ENCODE results near the gene ASS1.

DNA sequence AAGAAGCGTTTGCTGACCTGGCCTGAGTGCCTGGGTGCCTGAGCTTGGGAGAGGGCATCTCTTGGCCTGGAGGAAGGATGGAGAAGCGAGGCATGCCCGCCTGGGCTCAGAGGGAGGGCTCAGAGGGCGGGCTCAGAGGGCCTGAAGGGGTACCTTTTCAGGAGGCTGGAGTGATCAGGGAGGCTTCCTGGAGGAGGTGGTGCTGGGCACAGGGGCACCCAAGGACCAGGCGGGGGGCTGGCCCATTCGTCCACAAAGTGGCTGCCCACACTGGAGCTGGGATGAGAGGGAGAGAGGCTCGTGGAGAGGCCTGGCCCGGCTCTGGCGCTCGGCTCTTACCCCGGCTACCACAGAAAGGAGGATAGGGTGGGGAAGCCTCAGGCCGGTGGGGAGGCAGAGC lies 32.8 kb downstream of the ASS1 start:
- TF ChIP-seq, protein P1, sequence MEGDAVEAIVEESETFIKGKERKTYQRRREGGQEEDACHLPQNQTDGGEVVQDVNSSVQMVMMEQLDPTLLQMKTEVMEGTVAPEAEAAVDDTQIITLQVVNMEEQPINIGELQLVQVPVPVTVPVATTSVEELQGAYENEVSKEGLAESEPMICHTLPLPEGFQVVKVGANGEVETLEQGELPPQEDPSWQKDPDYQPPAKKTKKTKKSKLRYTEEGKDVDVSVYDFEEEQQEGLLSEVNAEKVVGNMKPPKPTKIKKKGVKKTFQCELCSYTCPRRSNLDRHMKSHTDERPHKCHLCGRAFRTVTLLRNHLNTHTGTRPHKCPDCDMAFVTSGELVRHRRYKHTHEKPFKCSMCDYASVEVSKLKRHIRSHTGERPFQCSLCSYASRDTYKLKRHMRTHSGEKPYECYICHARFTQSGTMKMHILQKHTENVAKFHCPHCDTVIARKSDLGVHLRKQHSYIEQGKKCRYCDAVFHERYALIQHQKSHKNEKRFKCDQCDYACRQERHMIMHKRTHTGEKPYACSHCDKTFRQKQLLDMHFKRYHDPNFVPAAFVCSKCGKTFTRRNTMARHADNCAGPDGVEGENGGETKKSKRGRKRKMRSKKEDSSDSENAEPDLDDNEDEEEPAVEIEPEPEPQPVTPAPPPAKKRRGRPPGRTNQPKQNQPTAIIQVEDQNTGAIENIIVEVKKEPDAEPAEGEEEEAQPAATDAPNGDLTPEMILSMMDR (IDR thresholded peaks at IDR 0.05) = no peak
- no peak for TF ChIP-seq POLR2A (IDR thresholded peaks at IDR 0.05)
